Spinal cord (tissue), 10 donors: Measurements from ENCODE around the gene NDUFB3. TPM values are rescaled to one million over a fixed set of nuclear protein-coding genes. Genes with fewer than 3 reads are reported as not detected.
A peak's percentile ranks its signal among the peaks of the same experiment; 100 is the strongest.

Source experiments
- DNase-seq, 6 donors: peaks; one replicate each; pipeline versions ENCODE4 v3.0.0 to v3.0.0-alpha.2; 2013 to 2015; ENCODE audit warnings: low spot score in 6 of 6, low read depth in 4 of 6
- H3K27ac ChIP-seq: one replicate; pipeline ENCODE4 v1.5.1; 2013; ENCODE audit warnings: low read depth, low read length, control low read depth
- H3K27me3 ChIP-seq: one replicate; pipeline ENCODE4 v1.6.1; 2013; ENCODE audit warnings: low read length; ENCODE audit not compliant: control insufficient read depth, insufficient read depth
- H3K36me3 ChIP-seq: one replicate; pipeline ENCODE4 v1.6.1; 2013; ENCODE audit warnings: low read length; ENCODE audit not compliant: control insufficient read depth, insufficient read depth
- H3K4me1 ChIP-seq: one replicate; pipeline ENCODE4 v1.6.1; 2013; ENCODE audit warnings: low read length; ENCODE audit not compliant: control insufficient read depth, insufficient read depth
- H3K4me3 ChIP-seq: one replicate; pipeline ENCODE4 v1.5.1; 2013; ENCODE audit warnings: low read depth, low read length, control low read depth
- H3K9me3 ChIP-seq: one replicate; pipeline ENCODE4 v1.6.1; 2013; ENCODE audit warnings: low read length; ENCODE audit not compliant: control insufficient read depth, insufficient read depth
- WGBS: methylation state at CpG from one replicate; pipeline ENCODE4 v1.1.5; 2013; ENCODE audit warnings: missing lambda C conversion rate; ENCODE audit not compliant: insufficient coverage; 5-methylcytosine and 5-hydroxymethylcytosine counted together
- polyA plus RNA-seq, 2 donors: library from polyadenylated mRNA; unstranded; fragments of 120-200 nt; gene quantifications; one replicate each; pipeline ENCODE4 v1.2.1, GENCODE V29; 2013; ENCODE audit not compliant: insufficient read length in 2 of 2
- total RNA-seq, 2 donors: library from RNA; depleted of rRNA in 1 of 2; stranded (reverse); fragments of 120-200 nt in 1 of 2; fragments of >200 nt in 1 of 2; gene quantifications; one replicate each; pipeline versions ENCODE4 v1.2.3 to v1.2.4, GENCODE V29; 2013 to 2014
- donor health status: healthy.

Gene NDUFB3
- total and polyA plus RNA-seq, 4 donors: 79.0 to 136 (median 116) TPM

- no peak overlapping the region for H3K4me3 ChIP-seq
- H3K36me3 ChIP-seq: peaks cover 11% of the 10 kb centered on the region
- peaks cover 6% of the 10 kb centered on the region for H3K4me1 ChIP-seq
- no peaks in the 10 kb centered on the region for H3K27me3 ChIP-seq
- no peak for DNase-seq
- H3K9me3 ChIP-seq: no peaks in the 10 kb centered on the region
- no peak overlapping the region for H3K27ac ChIP-seq
- WGBS: 93% methylated on average over 2 of the region's 7 CpGs
Measured at GRCh38 chr2:201074996-201075395, 3.2 kb downstream of the NDUFB3 start.

- Histone ChIP-seq H3K27me3 (no peaks in the 10 kb centered on the region), H3K9me3 (no peaks in the 10 kb centered on the region), H3K36me3 (peaks cover 57% of the 10 kb centered on the region), H3K4me1 (no peaks in the 10 kb centered on the region), H3K4me3 (no peak overlapping the region), H3K27ac (no peak overlapping the region)
- WGBS: no CpG with 5 or more reads among the region's 2 CpGs
- DNase-seq: peak in 1 of 6 donors; percentile 3
Measured at GRCh38 chr2:201084863-201085262, 13.1 kb downstream of the NDUFB3 start.

GRCh38 chr2:201090574-201090973 is 18.8 kb downstream of the NDUFB3 start:
- peaks cover 27% of the 10 kb centered on the region for H3K36me3 ChIP-seq
- DNase-seq: no peak

GRCh38 chr2:201093573-201093972 is 21.8 kb downstream of the NDUFB3 start:
- no peaks in the 10 kb centered on the region for H3K9me3 ChIP-seq
- peaks cover 8% of the 10 kb centered on the region for H3K36me3 ChIP-seq
- no CpG with 5 or more reads among the region's 5 CpGs for WGBS
- no peaks in the 10 kb centered on the region for H3K27me3 ChIP-seq
- no peaks in the 10 kb centered on the region for H3K4me1 ChIP-seq
- no peak overlapping the region for H3K4me3 ChIP-seq
- DNase-seq: no peak
- H3K27ac ChIP-seq: no peak overlapping the region

More at GRCh38 chr2:201090574-201090973, 18.8 kb downstream of the NDUFB3 start:
- Histone ChIP-seq H3K9me3 (no peaks in the 10 kb centered on the region), H3K27ac (no peak overlapping the region), H3K27me3 (no peaks in the 10 kb centered on the region), H3K4me1 (no peaks in the 10 kb centered on the region), H3K4me3 (no peak overlapping the region)
- WGBS: 94% methylated on average over 3 of the region's 4 CpGs

GRCh38 chr2:201100497-201100896 is 28.7 kb downstream of the NDUFB3 start:
- WGBS: 95% methylated on average over 2 of the region's 3 CpGs
- H3K4me1 ChIP-seq: no peaks in the 10 kb centered on the region
- no peaks in the 10 kb centered on the region for H3K36me3 ChIP-seq

GRCh38 chr2:201105759-201106158 is 34.0 kb downstream of the NDUFB3 start:
- Histone ChIP-seq H3K27me3 (no peaks in the 10 kb centered on the region), H3K27ac (no peak overlapping the region), H3K36me3 (no peaks in the 10 kb centered on the region), H3K4me3 (no peak overlapping the region), H3K9me3 (no peaks in the 10 kb centered on the region), H3K4me1 (no peaks in the 10 kb centered on the region)
- no peak for DNase-seq
- WGBS: no CpG with 5 or more reads among the region's 1 CpG

More at GRCh38 chr2:201100497-201100896, 28.7 kb downstream of the NDUFB3 start:
- no peak for DNase-seq
- H3K27ac ChIP-seq: no peak overlapping the region
- no peaks in the 10 kb centered on the region for H3K9me3 ChIP-seq
- no peak overlapping the region for H3K4me3 ChIP-seq
- no peaks in the 10 kb centered on the region for H3K27me3 ChIP-seq

GRCh38 chr2:201107624-201108023 is 35.8 kb downstream of the NDUFB3 start:
- H3K27me3 ChIP-seq: no peaks in the 10 kb centered on the region
- no CpG with 5 or more reads among the region's 2 CpGs for WGBS
- no peaks in the 10 kb centered on the region for H3K4me1 ChIP-seq
- no peaks in the 10 kb centered on the region for H3K36me3 ChIP-seq
- no peak overlapping the region for H3K27ac ChIP-seq
- no peaks in the 10 kb centered on the region for H3K9me3 ChIP-seq
- no peak overlapping the region for H3K4me3 ChIP-seq
- no peak for DNase-seq

GRCh38 chr2:201108341-201108740 is 36.5 kb downstream of the NDUFB3 start:
- Histone ChIP-seq H3K4me3 (no peak overlapping the region), H3K4me1 (no peaks in the 10 kb centered on the region), H3K27me3 (no peaks in the 10 kb centered on the region), H3K36me3 (no peaks in the 10 kb centered on the region), H3K9me3 (no peaks in the 10 kb centered on the region), H3K27ac (no peak overlapping the region)
- WGBS: 92% methylated on average over 1 of the region's 2 CpGs
- peak in 1 of 6 donors; percentile 75 for DNase-seq

GRCh38 chr2:201109186-201109585 is 37.4 kb downstream of the NDUFB3 start:
- Histone ChIP-seq H3K9me3 (no peaks in the 10 kb centered on the region), H3K27ac (no peak overlapping the region), H3K27me3 (no peaks in the 10 kb centered on the region), H3K4me3 (no peak overlapping the region), H3K4me1 (no peaks in the 10 kb centered on the region), H3K36me3 (no peaks in the 10 kb centered on the region)
- WGBS: 100% methylated on average over 3 of the region's 4 CpGs
- no peak for DNase-seq

GRCh38 chr2:201110615-201111014 is 38.8 kb downstream of the NDUFB3 start:
- H3K27ac ChIP-seq: no peak overlapping the region
- no peaks in the 10 kb centered on the region for H3K36me3 ChIP-seq
- H3K4me3 ChIP-seq: no peak overlapping the region
- H3K4me1 ChIP-seq: peaks cover 3% of the 10 kb centered on the region
- DNase-seq: no peak
- no peaks in the 10 kb centered on the region for H3K27me3 ChIP-seq
- H3K9me3 ChIP-seq: no peaks in the 10 kb centered on the region
